ENCODE results near the gene PTPRN2.

GRCh38 chr7:158191671-158192070 lies 396.0 kb downstream of the PTPRN2 start:
- TF ChIP-seq, protein P1, sequence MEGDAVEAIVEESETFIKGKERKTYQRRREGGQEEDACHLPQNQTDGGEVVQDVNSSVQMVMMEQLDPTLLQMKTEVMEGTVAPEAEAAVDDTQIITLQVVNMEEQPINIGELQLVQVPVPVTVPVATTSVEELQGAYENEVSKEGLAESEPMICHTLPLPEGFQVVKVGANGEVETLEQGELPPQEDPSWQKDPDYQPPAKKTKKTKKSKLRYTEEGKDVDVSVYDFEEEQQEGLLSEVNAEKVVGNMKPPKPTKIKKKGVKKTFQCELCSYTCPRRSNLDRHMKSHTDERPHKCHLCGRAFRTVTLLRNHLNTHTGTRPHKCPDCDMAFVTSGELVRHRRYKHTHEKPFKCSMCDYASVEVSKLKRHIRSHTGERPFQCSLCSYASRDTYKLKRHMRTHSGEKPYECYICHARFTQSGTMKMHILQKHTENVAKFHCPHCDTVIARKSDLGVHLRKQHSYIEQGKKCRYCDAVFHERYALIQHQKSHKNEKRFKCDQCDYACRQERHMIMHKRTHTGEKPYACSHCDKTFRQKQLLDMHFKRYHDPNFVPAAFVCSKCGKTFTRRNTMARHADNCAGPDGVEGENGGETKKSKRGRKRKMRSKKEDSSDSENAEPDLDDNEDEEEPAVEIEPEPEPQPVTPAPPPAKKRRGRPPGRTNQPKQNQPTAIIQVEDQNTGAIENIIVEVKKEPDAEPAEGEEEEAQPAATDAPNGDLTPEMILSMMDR (conservative IDR thresholded peaks at IDR 0.05), result no peak
- no peak for TF ChIP-seq EZH2 (IDR thresholded peaks at IDR 0.05; ENCODE audit: low read depth)

All from PC-9 (cell line).